Measurements from ENCODE around the gene POLN.

- TF ChIP-seq POLR2A (IDR thresholded peaks at IDR 0.05; ENCODE audit: low read length) (no peak), FOSL2 (IDR thresholded peaks at IDR 0.05) (no peak), FOSL2 (CRISPR knock-in tag; IDR thresholded peaks at IDR 0.05) (no peak), KDM1A (IDR thresholded peaks at IDR 0.05; ENCODE audit: low read depth) (no peak), CTCF (IDR thresholded peaks at IDR 0.05) (no peak), USF2 (IDR thresholded peaks at IDR 0.05) (no peak)
Observed at GRCh38 chr4:2271279-2272025, 29.5 kb upstream of the POLN start.
